GM12891 (cell line): Measurements from ENCODE around the gene TPGS1.

ENCODE experiments used
- POLR2A ChIP-seq: IDR thresholded peaks from 2 replicates; pipeline ENCODE4 v1.6.1; 2011; ENCODE audit warnings: low read depth, low read length, control low read depth
- POLR2AphosphoS5 ChIP-seq: IDR thresholded peaks from 2 replicates; pipeline ENCODE4 v1.6.1; 2011; ENCODE audit warnings: low read depth, low read length, control low read depth
- POU2F2 ChIP-seq: IDR thresholded peaks from 2 replicates; pipeline ENCODE4 v1.6.1; 2011; ENCODE audit warnings: low read depth, mild to moderate bottlenecking, control low read depth, low read length, moderate library complexity
- SPI1 ChIP-seq: IDR thresholded peaks from 2 replicates; pipeline ENCODE4 v1.6.1; 2011; ENCODE audit warnings: low read depth, low read length, control low read depth

GRCh38 chr19:497491-497868, 9.8 kb upstream of the TPGS1 start:
- TF ChIP-seq POLR2A (no peak), SPI1 (no peak), POU2F2 (no peak), POLR2AphosphoS5 (no peak)
